NCI-H2107 treated with DMSO at 0.1 percent for 48 hours (cell line): ENCODE data around the gene KLF11.
A peak's percentile ranks its signal among the peaks of the same experiment; 100 is the strongest.

Source experiments
- DNase-seq: peaks from one replicate; lab custom pipeline; 2025; ENCODE audit not compliant: unreplicated experiment; lab: John Stamatoyannopoulos, UW

The KLF11 gene

DNA sequence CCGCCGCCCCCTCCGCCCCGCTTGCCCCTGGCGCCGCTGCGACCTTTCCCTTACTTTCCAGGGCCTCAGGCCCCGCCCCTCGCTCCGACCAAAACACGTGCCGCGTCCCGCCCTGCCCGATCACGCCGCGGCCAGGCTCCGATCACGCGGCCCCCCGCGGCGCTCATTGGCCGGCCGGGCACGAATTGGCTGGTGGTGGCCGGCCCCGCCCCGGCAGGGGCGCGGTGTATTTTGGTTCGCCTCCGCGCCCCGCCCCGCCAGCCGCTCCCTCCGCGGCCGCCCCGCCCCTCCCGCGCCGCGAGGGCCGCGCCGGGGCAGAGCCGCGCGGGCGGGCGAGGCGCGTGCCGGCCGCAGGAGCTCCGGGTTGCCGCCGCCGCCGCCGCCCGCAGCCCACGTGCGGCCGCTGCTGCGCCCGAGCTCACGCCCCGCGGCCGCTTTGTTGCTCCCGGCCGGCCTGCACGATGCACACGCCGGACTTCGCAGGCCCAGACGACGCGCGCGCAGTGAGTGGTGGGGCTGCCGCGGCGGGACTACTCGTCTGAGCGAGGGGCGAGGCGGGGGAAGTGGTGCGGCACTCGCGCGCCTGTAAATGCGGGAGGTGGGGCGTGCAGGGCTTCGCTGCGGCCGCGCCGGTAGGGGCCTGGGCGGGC, at the start of gene KLF11:
TSS of gene KLF11 (plus strand) at position 295 of the 650 bp plus-strand sequence. CDS start at position 462, 167 bp downstream.
- DNase-seq, result peak; percentile 18

DNA sequence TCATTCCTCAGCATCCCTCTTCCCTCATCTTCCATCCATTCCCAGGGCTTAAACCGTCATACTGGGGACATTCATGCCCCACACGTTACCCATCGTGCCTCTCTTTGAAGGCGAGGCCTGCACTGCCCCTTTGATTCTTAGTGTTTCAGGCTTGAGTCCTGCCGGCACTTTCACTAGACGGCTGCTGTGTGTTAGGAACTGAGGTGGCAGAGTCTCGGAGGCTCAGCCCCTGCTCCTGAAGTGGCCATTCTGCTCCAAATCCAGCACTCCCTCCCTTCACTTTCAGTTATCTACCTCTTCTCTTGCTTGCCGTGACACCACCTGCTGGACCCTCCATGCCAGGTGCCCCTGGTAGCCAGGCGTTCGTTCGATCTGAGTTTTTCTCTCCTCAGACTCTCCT, 48.9 kb upstream of the KLF11 start:
- no peak for DNase-seq

DNA sequence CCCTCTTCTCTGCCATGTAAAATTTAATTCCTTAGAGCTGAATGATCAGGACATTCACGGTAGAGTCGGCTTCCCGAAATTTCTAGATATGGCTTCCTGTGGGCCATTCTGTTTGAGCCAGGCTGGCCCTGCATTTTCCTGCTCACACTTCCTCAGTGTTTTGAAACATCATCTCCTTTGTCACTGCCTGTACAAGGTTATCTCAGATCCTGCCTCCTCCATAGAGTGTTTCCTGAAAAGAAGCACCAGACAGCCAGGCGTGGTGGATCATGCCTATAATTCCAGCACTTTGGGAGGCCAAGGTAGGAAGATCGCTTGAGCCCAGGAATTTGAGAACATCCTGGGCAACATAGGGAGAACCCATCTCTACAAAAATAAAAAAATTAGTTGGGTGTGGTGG, 48.3 kb upstream of the KLF11 start:
- no peak for DNase-seq

DNA sequence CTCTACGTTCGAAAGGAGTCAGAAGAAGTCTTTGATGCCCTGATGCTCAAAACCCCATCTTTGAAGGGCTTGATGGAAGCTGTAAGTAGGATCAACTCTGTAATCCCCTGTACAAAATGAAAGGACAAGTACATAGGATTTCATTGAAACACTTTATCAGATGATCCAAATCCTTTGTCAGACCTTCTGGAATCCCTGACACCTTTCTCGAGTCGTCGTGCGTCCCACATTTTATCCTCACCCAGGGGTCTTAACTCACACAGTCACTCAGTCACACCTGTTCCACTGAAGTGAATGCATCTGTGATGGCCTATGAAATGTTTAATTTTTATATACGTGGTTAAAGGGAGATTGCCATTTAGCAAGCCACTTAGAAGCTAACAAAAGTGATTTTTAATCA, 47.0 kb upstream of the KLF11 start:
- no peak for DNase-seq

DNA sequence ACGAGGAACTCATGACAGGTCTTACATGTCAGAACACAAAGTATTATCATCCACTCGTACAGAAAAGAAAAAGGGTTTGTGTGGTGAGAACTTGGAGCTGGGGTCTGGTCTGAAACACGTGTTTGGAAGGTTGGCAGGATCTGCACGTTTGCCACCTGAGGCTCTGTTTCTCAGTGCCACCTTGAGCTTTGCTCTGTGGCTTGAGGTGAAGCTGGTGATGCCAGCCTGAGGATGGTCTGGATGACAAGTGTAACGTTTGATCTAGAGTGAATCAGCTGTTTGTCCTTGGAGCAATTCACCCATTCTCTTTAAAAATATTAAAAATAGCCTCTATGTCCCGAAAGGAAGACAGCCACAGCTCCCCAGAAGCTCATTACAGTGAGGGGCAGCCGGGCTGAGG, 45.4 kb upstream of the KLF11 start:
- no peak for DNase-seq

DNA sequence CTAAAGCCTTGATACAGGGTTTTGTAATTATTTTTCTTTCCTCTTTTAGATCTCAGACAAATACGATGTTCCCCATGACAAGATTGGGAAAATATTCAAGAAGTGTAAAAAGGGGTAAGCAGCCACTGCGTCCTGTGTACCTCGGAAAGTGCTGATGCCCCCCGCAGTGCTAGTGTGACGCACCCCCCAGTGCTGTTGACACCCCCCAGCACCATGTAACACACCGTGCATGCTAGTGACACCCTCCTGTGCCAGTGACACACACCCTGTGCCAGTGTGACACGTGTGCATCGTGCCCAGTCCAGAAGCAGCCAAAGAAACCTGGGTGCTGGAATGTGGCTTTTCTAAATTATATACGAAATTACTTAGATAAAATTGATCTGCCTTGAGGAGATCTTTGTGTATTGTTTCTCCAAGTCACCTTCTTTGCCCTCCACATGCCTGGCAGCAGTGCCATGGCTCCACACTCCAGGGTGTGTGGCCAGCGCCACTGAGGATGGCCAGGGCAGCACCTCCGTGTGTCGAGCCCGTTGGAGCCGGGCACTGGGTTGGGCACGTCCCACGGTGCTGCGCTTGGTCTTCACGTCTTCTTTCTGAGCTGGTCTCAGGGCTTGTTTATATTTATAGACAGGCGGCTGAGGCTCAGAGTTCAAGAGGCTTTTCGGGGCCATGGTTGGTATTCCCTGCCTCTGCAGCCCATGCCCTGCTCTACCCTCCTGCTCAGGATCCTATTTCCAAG, 44.3 kb upstream of the KLF11 start:
- DNase-seq, result no peak

DNA sequence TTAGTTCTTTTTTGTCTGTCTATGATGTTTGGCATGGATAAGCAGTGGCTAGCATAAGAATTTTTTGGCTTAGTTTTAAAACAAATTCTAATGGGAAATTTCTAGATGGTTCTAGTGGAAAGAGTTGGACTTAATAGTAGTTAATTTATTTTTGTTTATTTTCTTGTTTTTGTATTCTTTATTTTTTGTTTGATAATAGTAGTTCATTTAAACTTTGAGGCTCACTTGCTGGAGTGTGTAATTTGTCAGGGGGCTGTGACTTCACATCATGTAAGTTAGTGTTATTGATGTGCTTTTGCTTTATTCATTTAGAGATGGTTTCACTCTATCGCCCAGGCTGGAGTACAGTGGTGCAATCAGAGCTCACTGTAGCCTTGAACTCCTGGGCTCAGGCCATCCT, 43.7 kb upstream of the KLF11 start:
- DNase-seq, result no peak

DNA sequence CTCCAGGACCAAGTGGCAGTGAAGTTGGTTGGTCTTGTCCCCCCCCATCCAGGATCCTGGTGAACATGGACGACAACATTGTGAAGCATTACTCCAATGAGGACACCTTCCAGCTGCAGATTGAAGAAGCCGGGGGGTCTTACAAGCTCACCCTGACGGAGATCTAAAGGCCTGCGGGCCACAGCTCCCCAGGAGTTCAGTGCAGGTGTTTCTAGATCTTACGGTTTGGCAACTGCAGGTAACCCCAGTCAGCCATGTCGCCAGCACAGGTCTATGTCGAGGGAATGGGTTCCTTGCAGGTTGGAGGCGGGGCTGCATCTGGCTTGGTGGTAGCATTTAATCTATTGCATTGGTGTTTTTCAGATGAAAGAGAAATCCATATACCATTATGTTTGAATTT, 42.8 kb upstream of the KLF11 start:
- DNase-seq, result no peak

DNA sequence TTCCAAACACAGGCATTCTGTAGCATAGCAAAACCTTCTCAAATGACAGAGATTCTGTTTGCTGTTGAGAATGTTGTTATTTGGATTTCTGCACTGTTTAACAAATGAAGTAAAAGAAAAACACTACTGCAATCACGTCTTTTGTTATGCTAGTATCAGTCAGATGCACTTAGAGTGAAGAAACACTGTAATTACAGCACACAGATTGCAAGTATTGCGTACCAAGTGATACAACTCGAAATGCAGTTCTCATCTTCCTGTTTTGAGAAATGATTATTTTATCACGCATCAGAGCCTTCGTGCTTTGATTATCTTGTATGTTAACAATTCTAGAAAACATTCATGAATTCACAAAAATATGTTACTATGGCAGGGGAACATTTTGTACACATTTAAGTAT, 41.8 kb upstream of the KLF11 start:
- no peak for DNase-seq

DNA sequence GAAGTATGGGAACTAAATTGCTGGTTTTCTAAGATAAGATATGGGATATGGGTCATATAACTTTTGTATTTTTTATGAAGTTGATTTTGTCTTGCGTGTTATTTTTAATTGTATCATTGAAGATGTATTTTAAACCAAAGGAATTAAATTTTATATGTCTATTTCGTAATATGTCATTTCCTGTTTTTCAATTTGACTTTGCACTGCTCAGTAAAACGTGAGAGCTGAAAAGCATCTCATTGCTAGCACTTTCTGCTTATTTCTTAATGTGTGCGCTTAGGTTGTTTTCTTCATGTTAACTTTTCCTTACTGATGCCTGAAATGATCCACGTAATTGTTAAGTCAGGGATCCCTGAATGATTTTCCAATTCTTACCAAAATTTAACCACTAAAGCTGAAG, 41.2 kb upstream of the KLF11 start:
- no peak for DNase-seq

DNA sequence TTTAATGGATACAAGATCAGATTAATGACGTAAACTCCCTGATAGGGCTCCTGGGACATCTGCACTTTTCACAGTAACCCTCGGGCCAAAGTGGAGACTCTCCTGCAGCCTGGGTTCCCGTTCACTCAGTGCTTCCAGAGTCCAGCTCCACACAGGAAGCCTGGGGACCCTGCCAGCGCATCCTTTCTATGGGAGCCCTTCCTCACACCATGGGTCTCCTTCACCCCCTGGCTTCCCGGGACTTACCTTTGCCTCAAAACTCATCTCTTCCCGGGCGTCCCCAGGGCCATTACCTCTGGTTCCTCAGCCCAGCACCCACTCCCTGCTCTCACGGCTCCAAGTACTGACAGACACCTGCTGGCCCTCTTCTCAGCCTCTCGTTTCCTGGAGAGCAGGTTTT, 40.7 kb upstream of the KLF11 start:
- no peak for DNase-seq

DNA sequence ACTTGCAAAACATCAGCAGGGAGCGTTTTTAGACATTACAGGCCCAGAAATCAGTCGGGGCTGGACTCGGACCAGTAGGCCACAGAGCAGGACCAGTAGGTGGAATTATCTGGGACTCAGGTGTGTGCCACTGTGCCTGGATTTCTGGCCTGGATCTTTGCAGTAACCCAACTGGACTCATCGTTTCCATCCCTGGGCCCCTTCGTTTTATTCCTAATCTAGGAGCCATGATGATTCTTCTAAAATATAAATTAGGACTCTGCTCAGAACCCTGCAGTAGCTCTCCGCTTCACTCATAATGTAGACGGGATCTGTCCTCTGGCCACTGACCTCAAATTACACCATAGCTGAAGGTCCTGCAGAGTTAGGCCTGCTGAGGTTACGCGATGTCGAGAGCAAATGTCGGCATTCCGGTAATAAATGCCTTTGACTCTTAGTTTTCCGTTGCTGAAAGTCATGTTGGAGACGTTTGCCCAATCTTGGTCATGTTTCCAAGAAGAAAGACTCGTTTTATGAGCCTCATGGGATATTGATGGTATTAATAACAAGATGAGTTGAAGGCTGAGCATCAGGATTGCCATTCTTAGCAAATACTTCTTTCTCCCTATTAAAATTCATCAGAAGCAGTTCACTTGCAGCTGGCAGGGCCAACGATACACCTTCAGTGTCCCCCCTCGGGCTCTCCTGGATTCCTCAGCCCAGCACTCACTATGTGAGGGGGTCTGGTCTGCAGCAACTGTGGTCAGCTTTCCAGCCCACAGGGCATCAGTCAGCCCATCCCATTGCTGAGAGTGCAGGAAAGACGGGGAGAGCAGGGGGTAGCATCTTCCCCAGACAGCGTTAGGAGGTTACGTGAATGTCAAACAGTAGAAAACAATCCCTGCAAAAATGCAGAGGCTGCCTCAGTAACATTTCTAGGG, 39.9 kb upstream of the KLF11 start:
- DNase-seq, result no peak

DNA sequence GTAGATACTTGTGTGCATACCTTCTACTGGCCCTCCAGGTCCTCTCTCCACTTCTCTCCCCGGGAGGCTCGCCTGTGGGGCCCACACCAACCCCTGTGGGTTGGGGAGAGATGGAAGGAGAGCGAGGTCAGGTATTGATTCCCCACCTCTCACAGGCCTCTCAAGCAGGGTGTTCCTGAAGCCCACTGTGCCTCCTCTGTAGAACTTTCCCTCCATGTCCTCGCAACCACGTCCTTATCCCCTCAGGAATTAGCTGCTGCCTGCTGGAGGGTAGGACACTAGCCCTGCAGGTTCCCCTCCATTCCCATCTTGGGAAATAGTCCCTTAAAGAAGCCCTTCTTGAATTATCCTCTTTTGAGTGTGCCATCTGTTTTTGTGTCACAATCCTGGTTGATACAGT, 38.9 kb upstream of the KLF11 start:
- DNase-seq, result no peak

DNA sequence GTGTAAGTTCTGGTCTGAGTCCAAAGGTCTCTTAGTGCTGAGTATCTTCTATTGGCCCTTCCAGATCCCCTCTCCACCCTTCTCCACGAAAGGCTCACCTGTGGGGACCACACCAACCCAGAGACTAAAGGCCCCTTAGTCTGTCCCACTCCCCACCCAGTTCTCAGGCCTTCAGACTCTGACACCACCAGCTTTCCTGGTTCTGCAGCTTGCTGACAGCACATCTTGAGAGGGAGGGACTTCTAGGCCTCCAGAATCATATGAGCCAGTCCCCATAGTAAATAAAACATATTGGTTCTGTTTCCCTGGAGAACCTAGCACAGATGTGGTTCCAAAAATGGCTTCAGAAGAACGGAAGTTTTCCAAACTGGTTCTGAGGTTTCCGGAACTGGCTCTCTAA, 38.5 kb upstream of the KLF11 start:
- no peak for DNase-seq

DNA sequence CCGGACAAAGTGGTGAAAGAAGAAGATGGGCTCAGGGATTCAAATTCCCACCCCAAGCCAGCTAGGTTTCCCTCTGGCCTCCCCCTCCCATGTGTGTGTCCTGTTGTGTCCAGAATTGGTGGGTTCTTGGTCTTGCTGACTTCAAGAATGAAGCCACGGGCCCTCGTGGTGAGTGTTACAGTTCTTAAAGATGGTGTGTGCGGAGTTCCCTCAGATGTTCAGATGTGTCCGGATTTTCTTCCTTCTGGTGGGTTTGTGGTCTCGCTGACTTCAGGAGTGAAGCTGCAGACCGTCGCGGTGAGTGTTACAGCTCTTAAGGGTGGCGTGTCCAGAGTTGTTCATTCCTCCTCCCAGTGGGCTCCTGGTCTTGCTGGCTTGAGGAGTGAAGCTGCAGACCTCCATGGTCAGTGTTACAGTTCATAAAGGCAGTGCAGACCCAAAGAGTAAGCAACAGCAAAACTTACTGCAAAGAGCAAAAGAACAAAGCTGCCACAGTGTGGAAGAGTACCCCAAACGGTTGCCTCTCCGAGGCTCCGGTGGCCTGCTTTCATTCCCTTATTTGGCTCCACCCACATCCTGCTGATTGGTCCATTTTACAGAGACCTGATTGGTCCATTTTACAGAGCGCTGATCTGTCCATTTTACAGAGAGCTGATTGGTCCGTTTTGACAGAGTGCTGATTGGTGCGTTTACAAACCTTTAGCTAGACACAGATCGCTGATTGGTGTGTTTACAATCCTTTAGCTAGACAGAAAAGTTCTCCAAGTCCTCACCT, 37.7 kb upstream of the KLF11 start:
- no peak for DNase-seq

DNA sequence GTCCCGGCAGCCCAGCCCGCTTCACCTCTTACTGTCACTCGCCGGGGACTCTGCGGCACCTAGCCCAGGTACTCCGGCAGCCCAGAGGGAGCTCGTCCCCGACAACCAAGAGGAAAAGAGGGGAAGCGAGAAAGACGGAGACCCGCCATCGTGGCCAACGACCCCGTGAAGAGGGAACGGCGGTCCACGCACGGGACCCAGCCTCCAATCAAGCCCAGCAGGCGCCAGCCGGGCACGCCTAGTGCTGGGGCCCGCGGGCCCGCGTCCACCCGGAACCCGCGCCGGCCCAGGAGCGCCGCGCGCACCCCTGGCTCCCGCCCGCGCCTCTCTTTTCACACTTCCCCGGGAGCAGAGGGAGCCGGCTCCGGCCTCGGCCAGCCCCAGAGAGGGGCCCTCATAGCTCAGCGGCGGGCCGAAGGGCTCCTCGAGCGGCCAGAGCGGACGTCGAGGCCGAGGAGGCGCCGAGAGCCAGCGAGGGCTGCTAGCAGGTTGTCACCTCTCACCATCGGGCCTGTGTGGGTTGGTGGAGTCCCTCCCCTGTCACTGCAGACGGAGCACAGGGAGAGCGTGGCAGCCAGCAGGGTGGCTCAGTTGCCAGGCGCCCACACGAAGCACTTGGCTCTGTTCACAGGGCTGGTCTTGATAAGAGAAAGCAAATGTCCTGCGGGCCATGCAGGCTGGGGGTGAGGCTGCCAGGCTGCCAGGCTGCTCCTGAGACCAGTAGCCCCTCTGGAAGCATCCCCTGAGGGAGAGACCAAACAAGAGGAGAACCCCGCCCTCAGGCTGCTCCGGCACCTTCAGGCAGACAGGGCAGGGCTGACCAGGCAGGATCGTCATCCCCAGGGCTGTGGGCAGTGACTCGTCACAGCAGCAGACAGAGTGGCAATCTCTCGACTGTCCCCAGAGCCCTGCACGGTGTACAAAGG, 36.9 kb upstream of the KLF11 start:
- peak; percentile 19 for DNase-seq

DNA sequence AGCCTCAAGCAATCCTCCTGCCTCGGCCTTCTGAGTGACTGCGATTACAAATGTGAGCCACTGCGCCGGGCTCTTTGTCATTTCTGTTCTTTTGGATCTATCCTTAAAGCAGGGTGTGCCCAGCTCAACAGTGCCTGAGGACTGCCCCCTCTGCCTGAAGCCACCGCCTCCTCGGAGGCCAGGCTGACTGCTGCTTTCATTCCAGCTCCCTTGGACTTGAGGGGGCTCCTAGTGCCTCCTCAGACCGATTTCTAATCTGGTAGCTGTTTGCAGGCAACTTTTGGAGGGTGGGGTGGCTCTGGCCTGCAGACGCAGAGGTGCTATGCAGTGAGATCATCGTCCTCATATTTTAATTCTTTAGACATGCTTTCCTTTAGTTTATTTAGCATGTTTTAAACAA, 35.9 kb upstream of the KLF11 start:
- DNase-seq, result no peak

DNA sequence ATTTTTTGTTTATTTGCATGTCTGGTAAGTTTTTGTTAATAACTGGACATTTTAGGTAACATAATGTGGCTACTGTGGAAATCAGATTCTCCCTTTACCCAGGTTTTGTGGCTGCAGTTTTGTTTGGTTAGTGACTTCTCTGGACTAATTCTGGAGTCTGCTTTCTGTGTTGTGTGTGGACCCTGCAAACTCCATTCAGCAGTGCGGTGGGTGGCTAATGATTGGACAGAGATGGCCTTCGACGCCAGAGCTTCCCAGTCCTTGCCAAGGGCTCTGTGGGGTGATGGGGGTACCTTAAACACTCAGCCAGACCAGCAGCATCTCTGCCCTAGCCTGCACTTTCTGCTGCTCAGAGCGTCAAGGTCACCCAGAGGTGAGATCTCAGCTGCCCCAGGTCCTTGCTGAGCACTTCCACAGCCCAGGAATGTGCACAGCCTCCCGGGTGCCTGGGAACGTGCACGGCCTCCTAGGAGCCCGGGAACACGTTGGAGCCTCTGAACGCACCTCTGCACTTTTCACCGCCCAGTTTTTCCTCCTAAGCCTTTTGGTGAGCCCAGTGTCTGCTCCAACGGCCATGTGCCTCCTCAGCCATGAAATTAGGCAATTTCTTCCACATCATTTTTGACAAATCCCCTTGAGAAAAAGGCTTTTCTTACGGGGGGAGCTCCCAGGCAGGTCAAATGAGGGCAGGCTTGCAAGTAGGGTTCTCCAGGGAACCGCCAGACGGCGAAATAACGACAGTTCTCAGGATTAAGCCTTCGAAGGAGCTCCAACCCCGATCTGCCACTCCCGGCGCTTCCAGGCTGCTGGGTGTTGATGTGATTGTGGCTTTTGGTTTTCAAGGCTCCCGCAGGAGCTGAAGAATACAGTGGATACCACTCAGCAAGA, 35.2 kb upstream of the KLF11 start:
- no peak for DNase-seq

DNA sequence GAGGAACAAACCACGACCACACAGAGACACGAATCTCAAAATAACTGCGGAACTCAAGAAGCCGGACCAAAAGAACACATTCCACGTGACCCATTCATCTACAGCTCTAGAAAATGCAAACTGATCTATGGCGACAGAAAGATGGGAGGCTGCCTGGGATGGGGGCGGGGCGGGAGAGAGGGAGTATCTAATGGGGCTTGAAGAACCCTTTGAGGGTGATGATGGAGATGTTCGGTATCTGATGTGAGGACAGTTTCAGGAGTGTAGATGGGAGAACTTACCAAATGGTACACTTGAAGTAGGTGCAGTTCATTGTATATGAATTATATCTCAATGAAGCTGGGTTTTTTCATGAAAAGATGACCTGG, 34.6 kb upstream of the KLF11 start:
- DNase-seq, result no peak
